LNCaP clone FGC (cell line): ENCODE data around the gene FAM120A.

Experiments
- DNase-seq: peaks from one replicate; pipeline ENCODE4 v3.0.0-alpha.2; 2011; ENCODE audit warnings: low read depth
- H3K4me3 ChIP-seq: 2 replicates; pipeline ENCODE4 v1.5.1; 2011; ENCODE audit warnings: mild to moderate bottlenecking, low read depth, low read length, control low read depth
- CTCF ChIP-seq: IDR thresholded peaks from 2 replicates; pipeline ENCODE4 v1.5.1; 2012; ENCODE audit warnings: mild to moderate bottlenecking; ENCODE audit not compliant: control insufficient read depth, insufficient read depth; ENCODE audit errors: extremely low read depth

The FAM120A gene

GRCh38 chr9:93580654-93581380, 129.3 kb downstream of the FAM120A start:
- no peak for TF ChIP-seq CTCF
- DNase-seq = no peak
- H3K4me3 ChIP-seq = no peak overlapping the region

GRCh38 chr9:93582115-93582514, 130.6 kb downstream of the FAM120A start:
- H3K4me3 ChIP-seq = no peak overlapping the region
- TF ChIP-seq CTCF = no peak
- DNase-seq = no peak

- no peak for DNase-seq
- TF ChIP-seq CTCF = no peak
- H3K4me3 ChIP-seq = no peak overlapping the region
Observed at GRCh38 chr9:93582550-93582949, 131.1 kb downstream of the FAM120A start.

GRCh38 chr9:93585259-93585658, 133.8 kb downstream of the FAM120A start:
- DNase-seq = no peak
- TF ChIP-seq CTCF = no peak
- no peak overlapping the region for H3K4me3 ChIP-seq

- DNase-seq = no peak
- no peak overlapping the region for H3K4me3 ChIP-seq
- TF ChIP-seq CTCF = no peak
Observed at GRCh38 chr9:93585695-93586094, 134.2 kb downstream of the FAM120A start.

GRCh38 chr9:93586290-93587057, 135.0 kb downstream of the FAM120A start:
- DNase-seq = no peak
- H3K4me3 ChIP-seq = no peak overlapping the region
- no peak for TF ChIP-seq CTCF
